PC-3 (cell line): ENCODE data around the gene PADI4. TPM values are rescaled to one million over a fixed set of nuclear protein-coding genes. Genes with fewer than 3 reads are reported as not detected.

Source experiments
- ATAC-seq: fragments of 200-7000 bp; cut with Tn5 transposase; 2 replicates; pipeline ENCODE4 v1.9.1; 2020; ENCODE audit warnings: mild to moderate bottlenecking, moderate library complexity
- BruUV-seq: library from RNA; stranded (reverse); fragments of 400-500 nt; replicated peaks from 2 replicates; lab custom pipeline; 2021; lab: Mats Ljungman, UMichigan
- CTCF ChIA-PET: fragments of 300-600 bp; sonication (Branson Sonifier 250); formaldehyde crosslinking; loops from one replicate; lab custom pipeline; 2022; ENCODE audit warnings: antibody characterized with exemption; lab: Charles Lee
- POLR2A ChIA-PET: fragments of 300-600 bp; sonication (Branson Sonifier 250); formaldehyde crosslinking; loops from one replicate; lab custom pipeline; 2022; ENCODE audit warnings: antibody characterized with exemption; ENCODE audit not compliant: unreplicated experiment; lab: Charles Lee
- DNase-seq: peaks from one replicate; pipeline ENCODE4 v3.0.0-alpha.2; 2015
- H2AFZ ChIP-seq: fragments of 300-600 bp; sonication (generic); 2 replicates; pipeline ENCODE4 v1.6.0; 2016; ENCODE audit warnings: antibody characterized with exemption, low read length
- H3F3A ChIP-seq: fragments of 300-600 bp; sonication (generic); one replicate; pipeline ENCODE4 v1.6.0; 2017; ENCODE audit warnings: antibody characterized with exemption, low read length, control low read depth, mild to moderate bottlenecking; ENCODE audit not compliant: unreplicated experiment
- H3K27ac ChIP-seq: fragments of 300-600 bp; sonication (generic); 2 replicates; pipeline ENCODE4 v1.5.1; 2016; ENCODE audit warnings: mild to moderate bottlenecking, low read length
- H3K27me3 ChIP-seq: fragments of 300-600 bp; sonication (generic); 2 replicates; pipeline ENCODE4 v1.6.1; 2016; ENCODE audit warnings: low read length, mixed read lengths
- H3K36me3 ChIP-seq: fragments of 300-600 bp; sonication (generic); 2 replicates; pipeline ENCODE4 v1.6.1; 2016; ENCODE audit warnings: low read depth, mixed run types, low read length, mixed read lengths
- H3K4me1 ChIP-seq: fragments of 300-600 bp; sonication (generic); 2 replicates; pipeline ENCODE4 v1.5.1; 2016; ENCODE audit warnings: low read length; ENCODE audit not compliant: insufficient read depth
- H3K4me2 ChIP-seq: fragments of 300-600 bp; sonication (generic); 2 replicates; pipeline ENCODE4 v1.6.0; 2016; ENCODE audit warnings: low read length
- H3K4me3 ChIP-seq: fragments of 300-600 bp; sonication (generic); 2 replicates; pipeline ENCODE4 v1.5.1; 2016; ENCODE audit warnings: mild to moderate bottlenecking, low read length, mixed read lengths
- H3K79me2 ChIP-seq: fragments of 300-600 bp; sonication (generic); 2 replicates; pipeline ENCODE4 v1.6.1; 2017; ENCODE audit warnings: low read length, mixed read lengths
- H3K9ac ChIP-seq: fragments of 300-600 bp; sonication (generic); 2 replicates; pipeline ENCODE4 v1.6.0; 2016; ENCODE audit warnings: mild to moderate bottlenecking, low read length
- H3K9me2 ChIP-seq: fragments of 300-600 bp; sonication (generic); replicated peaks from 2 replicates; pipeline ENCODE4 v1.6.1; 2016; ENCODE audit warnings: mixed run types, low read length, mixed read lengths
- H3K9me3 ChIP-seq: fragments of 300-600 bp; sonication (generic); 2 replicates; pipeline ENCODE4 v1.6.1; 2016; ENCODE audit warnings: low read length, mixed read lengths
- H4K20me1 ChIP-seq: fragments of 300-600 bp; sonication (generic); 2 replicates; pipeline ENCODE4 v1.6.1; 2016; ENCODE audit warnings: low read length, mixed read lengths
- EZH2 ChIP-seq: fragments of 300-600 bp; sonication (generic); IDR thresholded peaks from one replicate; pipeline ENCODE4 v1.6.1; 2017; ENCODE audit warnings: antibody characterized with exemption, mild to moderate bottlenecking, low read length; ENCODE audit not compliant: unreplicated experiment
- EZH2phosphoT487 ChIP-seq: fragments of 300-600 bp; sonication (generic); IDR thresholded peaks from 2 replicates; pipeline ENCODE4 v1.6.1; 2018; ENCODE audit warnings: mild to moderate bottlenecking, antibody characterized with exemption, low read length, borderline replicate concordance
- intact Hi-C: fragments of 100-400 bp; cut with micrococcal nuclease; formaldehyde crosslinking; loops from 2 replicates; pipeline ENCODE4 v1.9.0; 2023
- total RNA-seq: library from RNA; depleted of rRNA; stranded (reverse); fragments of >200 nt; gene quantifications from 2 replicates; pipeline ENCODE4 v1.2.3, GENCODE V29; 2014
- TF ChIP-seq, protein P1 (sequence below): fragments of 300-600 bp; sonication (generic); conservative IDR thresholded peaks from 2 replicates; pipeline ENCODE4 v1.5.1; 2017; ENCODE audit warnings: antibody characterized with exemption, low read depth, mild to moderate bottlenecking, low read length

Gene PADI4
- total RNA-seq, 1 experiment from 2014 or later, result 0.04 TPM

DNA sequence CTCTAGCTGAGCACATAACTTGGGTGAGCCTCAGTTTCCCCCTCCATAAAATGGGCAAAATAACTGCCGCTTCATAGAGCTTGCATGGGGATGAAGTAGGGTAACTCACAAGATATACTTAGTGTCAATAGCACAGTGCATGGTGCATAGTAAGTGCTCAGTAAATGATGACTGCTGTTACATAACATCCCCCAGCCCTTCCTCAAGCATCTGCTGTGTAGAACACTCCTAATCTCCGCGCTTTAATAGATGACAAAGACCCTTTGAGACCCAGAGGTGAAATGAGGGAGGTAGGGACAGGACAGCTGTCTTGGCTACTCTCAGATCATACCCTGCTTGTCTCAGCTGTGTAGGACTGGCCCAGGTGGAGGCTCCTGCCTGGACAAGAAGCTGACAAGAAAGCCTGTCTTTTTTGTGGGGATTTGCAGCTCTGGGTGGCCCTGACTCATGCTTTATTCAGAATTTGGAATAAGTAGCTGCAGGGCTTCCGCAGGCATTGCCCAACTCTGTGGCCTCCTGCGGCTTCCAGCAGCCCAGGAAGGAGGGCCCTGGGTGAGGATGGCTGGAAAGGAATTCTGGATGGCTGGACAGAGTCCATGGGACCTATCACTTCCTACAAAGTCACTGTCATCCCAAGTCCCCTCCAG lies 20.7 kb upstream of the PADI4 start:
- no TSS peak for BruUV-seq
- H3K4me3 ChIP-seq, result no peak overlapping the region
- ChIA-PET CTCF (interaction anchor here (0.6 to 1.4 kb wide), 2 partner anchors 11 to 36 kb away, joined by 6 to 12 read pairs; no protein-coding TSS in a partner anchor), POLR2A (no interaction called here)
- no peaks in the 10 kb centered on the region for H3F3A ChIP-seq
- 0 out of 2 replicates have a peak overlapping the region, but pooled peaks have one; percentile 1 for H3K9ac ChIP-seq
- intact Hi-C loops, result loop anchor here (5.0 kb wide), 1 partner anchor 50 kb away; no protein-coding TSS in a partner anchor
- TF ChIP-seq EZH2 (no peak), EZH2phosphoT487 (no peak)
- TF ChIP-seq, protein P1, sequence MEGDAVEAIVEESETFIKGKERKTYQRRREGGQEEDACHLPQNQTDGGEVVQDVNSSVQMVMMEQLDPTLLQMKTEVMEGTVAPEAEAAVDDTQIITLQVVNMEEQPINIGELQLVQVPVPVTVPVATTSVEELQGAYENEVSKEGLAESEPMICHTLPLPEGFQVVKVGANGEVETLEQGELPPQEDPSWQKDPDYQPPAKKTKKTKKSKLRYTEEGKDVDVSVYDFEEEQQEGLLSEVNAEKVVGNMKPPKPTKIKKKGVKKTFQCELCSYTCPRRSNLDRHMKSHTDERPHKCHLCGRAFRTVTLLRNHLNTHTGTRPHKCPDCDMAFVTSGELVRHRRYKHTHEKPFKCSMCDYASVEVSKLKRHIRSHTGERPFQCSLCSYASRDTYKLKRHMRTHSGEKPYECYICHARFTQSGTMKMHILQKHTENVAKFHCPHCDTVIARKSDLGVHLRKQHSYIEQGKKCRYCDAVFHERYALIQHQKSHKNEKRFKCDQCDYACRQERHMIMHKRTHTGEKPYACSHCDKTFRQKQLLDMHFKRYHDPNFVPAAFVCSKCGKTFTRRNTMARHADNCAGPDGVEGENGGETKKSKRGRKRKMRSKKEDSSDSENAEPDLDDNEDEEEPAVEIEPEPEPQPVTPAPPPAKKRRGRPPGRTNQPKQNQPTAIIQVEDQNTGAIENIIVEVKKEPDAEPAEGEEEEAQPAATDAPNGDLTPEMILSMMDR, result no peak
- no peaks in the 10 kb centered on the region for H3K9me2 ChIP-seq
- H3K4me2 ChIP-seq, result peak overlapping the region; percentile 42
- no peak overlapping the region for H2AFZ ChIP-seq
- H3K27me3 ChIP-seq, result no peaks in the 10 kb centered on the region
- H4K20me1 ChIP-seq, result no peaks in the 10 kb centered on the region
- no peaks in the 10 kb centered on the region for H3K36me3 ChIP-seq
- peak; percentile 96 for ATAC-seq
- H3K79me2 ChIP-seq, result no peaks in the 10 kb centered on the region
- peak overlapping the region; percentile 83 for H3K27ac ChIP-seq
- DNase-seq, result peak; percentile 98
- peaks cover 35% of the 10 kb centered on the region for H3K4me1 ChIP-seq
- H3K9me3 ChIP-seq, result no peaks in the 10 kb centered on the region

DNA sequence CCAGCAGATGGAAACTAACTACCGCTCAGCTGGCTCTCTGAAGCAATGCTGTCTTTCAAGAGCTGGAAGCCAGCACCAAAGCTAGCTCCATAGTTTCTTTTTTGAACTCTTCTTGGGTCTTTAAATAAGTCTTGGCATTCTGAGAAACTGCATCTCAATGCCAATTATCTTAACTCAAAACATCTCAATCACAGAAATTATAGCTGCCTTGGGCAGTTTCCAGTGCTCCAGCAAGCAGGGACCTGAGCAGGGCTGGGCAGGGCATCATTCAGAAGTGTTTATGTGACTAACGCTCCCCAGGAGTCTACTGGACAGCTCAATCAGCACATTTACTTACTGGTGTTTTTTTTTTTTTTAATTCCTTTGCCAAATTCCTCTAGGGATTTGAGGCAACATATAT lies 18.3 kb upstream of the PADI4 start:
- POLR2A ChIA-PET, result no interaction called here
- no peak overlapping the region for H3K4me3 ChIP-seq
- intact Hi-C loops, result loop anchor here (5.0 kb wide), 1 partner anchor 48 kb away; no protein-coding TSS in a partner anchor
- no peak for TF ChIP-seq EZH2phosphoT487
- TF ChIP-seq, protein P1, result no peak
- peaks cover 54% of the 10 kb centered on the region for H3K4me1 ChIP-seq
- no peak overlapping the region for H2AFZ ChIP-seq
- H3K4me2 ChIP-seq, result no peak overlapping the region
- CTCF ChIA-PET, result no interaction called here
- no peak overlapping the region for H3K27ac ChIP-seq
- no TSS peak for BruUV-seq
- H3K9me2 ChIP-seq, result no peaks in the 10 kb centered on the region
- DNase-seq, result peak; percentile 45
- no peak overlapping the region for H3K9ac ChIP-seq
- peaks cover 4% of the 10 kb centered on the region for H3F3A ChIP-seq
- no peaks in the 10 kb centered on the region for H3K27me3 ChIP-seq
- H4K20me1 ChIP-seq, result no peaks in the 10 kb centered on the region
- no peaks in the 10 kb centered on the region for H3K79me2 ChIP-seq
- no peaks in the 10 kb centered on the region for H3K9me3 ChIP-seq
- H3K36me3 ChIP-seq, result no peaks in the 10 kb centered on the region
- no peak for ATAC-seq

DNA sequence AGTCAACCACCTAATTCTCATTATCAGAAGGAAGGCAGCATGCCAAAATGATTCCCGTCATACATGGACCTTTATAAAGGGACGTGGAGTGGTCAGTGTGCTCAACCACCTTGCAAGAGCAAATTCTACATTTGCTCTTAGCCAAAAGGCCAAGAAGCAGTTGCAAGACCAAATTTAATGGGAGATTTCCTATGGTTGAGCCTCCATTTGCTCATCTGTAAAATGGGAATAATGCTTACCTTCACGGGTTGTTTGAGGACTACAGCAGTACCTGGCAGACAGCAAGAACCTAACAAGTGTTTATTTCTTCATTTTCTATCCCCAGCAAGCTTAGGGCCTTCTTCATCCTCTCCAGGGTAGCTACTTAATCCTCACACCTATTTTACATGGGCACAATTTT lies 17.4 kb upstream of the PADI4 start:
- BruUV-seq, result no TSS peak
- Histone ChIP-seq H3K4me1 (peaks cover 54% of the 10 kb centered on the region), H3F3A (peaks cover 4% of the 10 kb centered on the region), H3K27me3 (no peaks in the 10 kb centered on the region), H3K9me3 (no peaks in the 10 kb centered on the region), H3K79me2 (no peaks in the 10 kb centered on the region), H3K27ac (no peak overlapping the region), H3K9ac (no peak overlapping the region), H3K4me2 (no peak overlapping the region), H4K20me1 (no peaks in the 10 kb centered on the region), H3K9me2 (no peaks in the 10 kb centered on the region), H3K36me3 (no peaks in the 10 kb centered on the region), H2AFZ (no peak overlapping the region), H3K4me3 (no peak overlapping the region)
- no peak for ATAC-seq
- CTCF ChIA-PET, result interaction anchor here (0.6 kb wide), 1 partner anchor 339 kb away, joined by 3 read pairs; no protein-coding TSS in a partner anchor
- TF ChIP-seq, protein P1, result no peak
- no peak for TF ChIP-seq EZH2
- no peak for TF ChIP-seq EZH2phosphoT487
- POLR2A ChIA-PET, result no interaction called here
- DNase-seq, result no peak
- intact Hi-C loops, result no loop called here
